HEK293 (cell line): ENCODE results near the gene KRT76.
"Not testable (repeated sequence)": the region's sequence is repeated elsewhere in the genome, so short reads cannot be mapped to it uniquely, and the experiment has no call there.

Experiments used
- CTCF ChIA-PET: fragments of 350-600 bp; formaldehyde crosslinking; extraction: SDS; loops from one replicate; lab custom pipeline; 2021; ENCODE audit warnings: antibody characterized with exemption; lab: Yijun Ruan, JAX
- POLR2A ChIA-PET: fragments of 300-600 bp; formaldehyde crosslinking; extraction: SDS; loops from one replicate; lab custom pipeline; 2020; ENCODE audit warnings: antibody characterized with exemption, inconsistent platforms; lab: Yijun Ruan, JAX
- H3K27ac ChIP-seq: fragments of 200-500 bp; sonication (Bioruptor generic); 2 replicates; pipeline ENCODE4 v1.5.1; 2014; ENCODE audit warnings: low read depth, low read length, control low read depth, inconsistent platforms; ENCODE audit errors: extremely low read depth
- H3K36me3 ChIP-seq, 2 experiments: fragments of 200-500 bp in 1 of 2; sonication (Bioruptor generic) in 1 of 2; 1 replicate in 1 of 2; 2 replicates in 1 of 2; pipeline ENCODE4 v1.5.1; 2014 to 2017; ENCODE audit warnings: inconsistent platforms in 2 of 2, low read length in 2 of 2; ENCODE audit not compliant: control insufficient read depth in 2 of 2, insufficient read depth in 1 of 2
- H3K4me1 ChIP-seq: fragments of 200-500 bp; sonication (Bioruptor generic); 2 replicates; pipeline ENCODE4 v1.5.1; 2014; ENCODE audit warnings: mild to moderate bottlenecking, low read length, inconsistent platforms; ENCODE audit not compliant: control insufficient read depth, insufficient read depth
- H3K4me3 ChIP-seq: 2 replicates; pipeline ENCODE4 v1.5.1; 2011; ENCODE audit warnings: low read depth, mild to moderate bottlenecking, control low read depth, low read length, moderate library complexity
- H3K9me3 ChIP-seq: fragments of 200-500 bp; sonication (Bioruptor generic); 2 replicates; pipeline ENCODE4 v1.5.1; 2014; ENCODE audit warnings: low read depth, low read length, inconsistent platforms; ENCODE audit not compliant: control insufficient read depth, insufficient read depth
- BCL11B ChIP-seq: fragments of 450-650 bp; formaldehyde crosslinking; IDR thresholded peaks from 2 replicates; pipeline ENCODE4 v1.5.1; 2016; ENCODE audit warnings: low read depth, missing biosample characterization, missing genetic modification characterization
- HOXA7 ChIP-seq: sonication (generic); formaldehyde crosslinking; IDR thresholded peaks from 2 replicates; pipeline ENCODE4 v1.8.1; 2022; ENCODE audit warnings: missing genetic modification reagents, borderline replicate concordance
- MYNN ChIP-seq: fragments of 450-650 bp; formaldehyde crosslinking; IDR thresholded peaks from 2 replicates; pipeline ENCODE4 v1.5.1; 2016; ENCODE audit warnings: missing biosample characterization, missing genetic modification characterization, borderline replicate concordance
- TCF7L2 ChIP-seq: IDR thresholded peaks from 2 replicates; pipeline ENCODE4 v1.6.1; 2011; ENCODE audit warnings: low read depth, mild to moderate bottlenecking, inconsistent platforms, low read length, moderate library complexity, borderline replicate concordance
- YY1 ChIP-seq: fragments of 450-650 bp; formaldehyde crosslinking; IDR thresholded peaks from 2 replicates; pipeline ENCODE4 v1.5.1; 2018; ENCODE audit warnings: missing biosample characterization, missing genetic modification characterization
- ZBTB21 ChIP-seq: fragments of 450-650 bp; formaldehyde crosslinking; IDR thresholded peaks from 2 replicates; pipeline ENCODE4 v1.5.1; 2017; ENCODE audit warnings: missing biosample characterization, missing genetic modification characterization
- ZFHX2 ChIP-seq: fragments of 450-650 bp; formaldehyde crosslinking; conservative IDR thresholded peaks from 2 replicates; pipeline ENCODE4 v1.5.1; 2016; ENCODE audit warnings: missing biosample characterization, missing genetic modification characterization
- ZIC2 ChIP-seq: fragments of 450-650 bp; formaldehyde crosslinking; IDR thresholded peaks from 2 replicates; pipeline ENCODE4 v1.5.1; 2016; ENCODE audit warnings: missing biosample characterization, missing genetic modification characterization
- ZNF121 ChIP-seq: fragments of 450-650 bp; formaldehyde crosslinking; IDR thresholded peaks from 2 replicates; pipeline ENCODE4 v1.5.1; 2016; ENCODE audit warnings: missing biosample characterization, missing genetic modification characterization
- ZNF155 ChIP-seq: fragments of 450-650 bp; formaldehyde crosslinking; IDR thresholded peaks from 2 replicates; pipeline ENCODE4 v1.5.1; 2016; ENCODE audit warnings: missing biosample characterization, missing genetic modification characterization
- ZNF157 ChIP-seq: fragments of 450-650 bp; formaldehyde crosslinking; IDR thresholded peaks from 2 replicates; pipeline ENCODE4 v1.5.1; 2016; ENCODE audit warnings: missing biosample characterization, missing genetic modification characterization
- ZNF16 ChIP-seq: fragments of 450-650 bp; formaldehyde crosslinking; IDR thresholded peaks from 2 replicates; pipeline ENCODE4 v1.5.1; 2016; ENCODE audit warnings: low read depth, missing biosample characterization, missing genetic modification characterization
- ZNF23 ChIP-seq: fragments of 450-650 bp; formaldehyde crosslinking; IDR thresholded peaks from 2 replicates; pipeline ENCODE4 v1.5.1; 2016; ENCODE audit warnings: missing biosample characterization, missing genetic modification characterization, borderline replicate concordance
- ZNF24 ChIP-seq: fragments of 450-650 bp; formaldehyde crosslinking; IDR thresholded peaks from 2 replicates; pipeline ENCODE4 v1.5.1; 2016; ENCODE audit warnings: missing biosample characterization, missing genetic modification characterization
- ZNF280C ChIP-seq: fragments of 450-650 bp; formaldehyde crosslinking; IDR thresholded peaks from 2 replicates; pipeline ENCODE4 v1.5.1; 2016; ENCODE audit warnings: missing biosample characterization, missing genetic modification characterization
- ZNF292 ChIP-seq: fragments of 450-650 bp; formaldehyde crosslinking; IDR thresholded peaks from 2 replicates; pipeline ENCODE4 v1.5.1; 2016; ENCODE audit warnings: low read depth, missing biosample characterization, missing genetic modification characterization, borderline replicate concordance
- ZNF350 ChIP-seq: fragments of 450-650 bp; formaldehyde crosslinking; IDR thresholded peaks from 2 replicates; pipeline ENCODE4 v1.5.0; 2017; ENCODE audit warnings: missing biosample characterization, mild to moderate bottlenecking, missing genetic modification characterization
- ZNF391 ChIP-seq: fragments of 450-650 bp; formaldehyde crosslinking; IDR thresholded peaks from 2 replicates; pipeline ENCODE4 v1.5.1; 2016; ENCODE audit warnings: low read depth, missing biosample characterization, missing genetic modification characterization, borderline replicate concordance
- ZNF404 ChIP-seq: fragments of 450-650 bp; formaldehyde crosslinking; IDR thresholded peaks from 2 replicates; pipeline ENCODE4 v1.5.1; 2017; ENCODE audit warnings: missing biosample characterization, missing genetic modification characterization
- ZNF426 ChIP-seq: fragments of 450-650 bp; formaldehyde crosslinking; IDR thresholded peaks from 2 replicates; pipeline ENCODE4 v1.5.1; 2017; ENCODE audit warnings: missing biosample characterization, missing genetic modification characterization, mild to moderate bottlenecking, inconsistent platforms, moderate library complexity
- ZNF433 ChIP-seq: fragments of 450-650 bp; formaldehyde crosslinking; IDR thresholded peaks from 2 replicates; pipeline ENCODE4 v1.5.1; 2016; ENCODE audit warnings: missing biosample characterization, missing genetic modification characterization, low read depth
- ZNF449 ChIP-seq: fragments of 450-650 bp; formaldehyde crosslinking; IDR thresholded peaks from 2 replicates; pipeline ENCODE4 v1.5.1; 2017; ENCODE audit warnings: missing biosample characterization, mild to moderate bottlenecking, missing genetic modification characterization, moderate library complexity
- ZNF510 ChIP-seq: fragments of 450-650 bp; formaldehyde crosslinking; IDR thresholded peaks from 2 replicates; pipeline ENCODE4 v1.5.1; 2018; ENCODE audit warnings: mild to moderate bottlenecking, missing genetic modification characterization, missing biosample characterization; ENCODE audit not compliant: insufficient replicate concordance
- ZNF571 ChIP-seq: fragments of 450-650 bp; formaldehyde crosslinking; IDR thresholded peaks from 2 replicates; pipeline ENCODE4 v1.5.0; 2017; ENCODE audit warnings: missing biosample characterization, missing genetic modification characterization
- ZNF580 ChIP-seq: fragments of 450-650 bp; formaldehyde crosslinking; IDR thresholded peaks from 2 replicates; pipeline ENCODE4 v1.5.1; 2016; ENCODE audit warnings: missing biosample characterization, missing genetic modification characterization
- ZNF660 ChIP-seq: fragments of 450-650 bp; IDR thresholded peaks from 2 replicates; pipeline ENCODE4 v1.5.1; 2018; ENCODE audit warnings: missing biosample characterization, mild to moderate bottlenecking, missing genetic modification characterization
- ZNF707 ChIP-seq: fragments of 450-650 bp; formaldehyde crosslinking; IDR thresholded peaks from 2 replicates; pipeline ENCODE4 v1.5.1; 2016; ENCODE audit warnings: missing biosample characterization, missing genetic modification characterization
- ZNF76 ChIP-seq: fragments of 450-650 bp; formaldehyde crosslinking; IDR thresholded peaks from 2 replicates; pipeline ENCODE4; 2016; ENCODE audit warnings: low read depth, missing biosample characterization, missing genetic modification characterization, borderline replicate concordance
- ZNF776 ChIP-seq: fragments of 450-650 bp; formaldehyde crosslinking; IDR thresholded peaks from 2 replicates; pipeline ENCODE4 v1.5.0; 2017; ENCODE audit warnings: missing biosample characterization, missing genetic modification characterization, borderline replicate concordance

KRT76 gene

GRCh38 chr12:52795694-52796428, 18.7 kb upstream of the KRT76 start, which contains the start of gene KRT3:
TSS of gene KRT3 (minus strand) at chr12:52796117. CDS start at chr12:52796042, 75 bp downstream.
- TF ChIP-seq ZNF707 (tag by site-specific recombination): no peak
- TF ChIP-seq BCL11B: no peak
- no peak for TF ChIP-seq YY1
- TF ChIP-seq ZFHX2 (tag by site-specific recombination): no peak
- TF ChIP-seq ZNF510: no peak
- TF ChIP-seq ZIC2: no peak
- no peak for TF ChIP-seq ZNF292
- no peak for TF ChIP-seq ZNF280C
- TF ChIP-seq ZNF76 (tag by site-specific recombination): no peak
- no peak for TF ChIP-seq ZNF449
- TF ChIP-seq ZBTB21 (tag by site-specific recombination): no peak
- TF ChIP-seq MYNN (tag by site-specific recombination): no peak
- TF ChIP-seq ZNF23 (tag by site-specific recombination): no peak
- no peak for TF ChIP-seq ZNF155 (tag by site-specific recombination)
- TF ChIP-seq ZNF16: no peak
- TF ChIP-seq ZNF660 (tag by site-specific recombination): no peak
- TF ChIP-seq ZNF426 (tag by site-specific recombination): no peak
- Histone ChIP-seq H3K4me1 (no peaks in the 10 kb centered on the region), H3K9me3 (no peaks in the 10 kb centered on the region), H3K27ac (no peak within 1 kb of the TSS), H3K36me3 (no peaks in the 10 kb centered on the region), H3K4me3 (no peak within 1 kb of the TSS)
- ChIA-PET POLR2A (no interaction called here), CTCF (interaction anchor here (1.5 kb wide), 1 partner anchor 75 kb away, joined by 5 read pairs; no protein-coding TSS in a partner anchor)

- POLR2A ChIA-PET: not testable (repeated sequence)
Observed at GRCh38 chr12:52795332-52795674, 18.2 kb upstream of the KRT76 start.

GRCh38 chr12:52794479-52795331, 17.6 kb upstream of the KRT76 start:
- CTCF ChIA-PET: interaction anchor here (1.1 kb wide), 1 partner anchor 25 kb away, joined by 4 read pairs; no protein-coding TSS in a partner anchor
- Histone ChIP-seq H3K9me3 (no peaks in the 10 kb centered on the region), H3K4me3 (no peak overlapping the region), H3K27ac (no peak overlapping the region), H3K4me1 (no peaks in the 10 kb centered on the region), H3K36me3 (no peaks in the 10 kb centered on the region)
- POLR2A ChIA-PET: no interaction called here
- TF ChIP-seq ZNF24 (tag by site-specific recombination): no peak
- no peak for TF ChIP-seq ZNF157 (tag by site-specific recombination)
- TF ChIP-seq ZNF391: no peak
- TF ChIP-seq ZNF433 (tag by site-specific recombination): no peak
- no peak for TF ChIP-seq ZNF580 (tag by site-specific recombination)
- TF ChIP-seq ZNF350 (tag by site-specific recombination): no peak
- no peak for TF ChIP-seq ZNF776 (tag by site-specific recombination)
- TF ChIP-seq ZNF571 (tag by site-specific recombination): no peak
- TF ChIP-seq HOXA7 (CRISPR knock-in tag): no peak
- TF ChIP-seq ZNF121: no peak
- TF ChIP-seq TCF7L2: no peak
- no peak for TF ChIP-seq ZNF404

More at GRCh38 chr12:52795332-52795674, 18.2 kb upstream of the KRT76 start:
- H3K9me3 ChIP-seq, H3K27ac ChIP-seq, CTCF ChIA-PET, H3K4me1 ChIP-seq, H3K36me3 ChIP-seq, H3K4me3 ChIP-seq: not testable (repeated sequence)
